Measurements from ENCODE around the gene RHOU. TPM values are rescaled to one million over a fixed set of nuclear protein-coding genes. Genes with fewer than 3 reads are reported as not detected.
A peak's percentile ranks its signal among the peaks of the same experiment; 100 is the strongest.

Gene RHOU
- polyA plus RNA-seq, 4 donors = 17.9 to 43.5 (median 42.1) TPM

DNA sequence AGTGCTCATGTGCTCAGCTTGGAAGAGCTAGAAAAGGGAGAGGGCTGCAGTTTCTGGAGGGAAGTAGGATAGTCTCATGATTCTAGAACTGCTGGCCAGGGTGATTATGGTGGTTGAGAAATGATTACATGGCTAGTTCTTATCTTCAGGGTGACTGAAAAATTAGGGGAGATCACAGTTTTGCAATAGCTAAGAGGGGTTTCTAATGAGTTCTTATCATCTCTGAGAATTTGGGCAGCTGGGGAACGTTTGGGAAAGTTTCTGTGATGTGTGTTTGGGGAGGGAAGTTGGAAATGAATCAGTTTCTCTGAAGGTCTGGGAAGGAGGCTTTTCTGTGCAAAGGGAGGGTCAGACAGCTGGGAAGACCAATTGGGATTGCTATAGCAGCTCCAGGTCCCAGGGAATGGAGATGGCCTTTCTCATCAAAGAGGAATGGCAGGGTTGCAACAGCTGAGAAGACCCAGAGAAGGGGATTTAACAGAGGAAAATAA lies 7.6 kb upstream of the RHOU start:
- H3K36me3 ChIP-seq (ENCODE audit: control insufficient read depth in 3 of 3, insufficient read depth in 2 of 3, low read depth in 1 of 3, low read length in 3 of 3) = no peaks in the 10 kb centered on the region
- no peak overlapping the region for H3K27ac ChIP-seq (ENCODE audit: low read depth in 1 of 3, low read length in 2 of 3)
- H3K4me1 ChIP-seq (ENCODE audit: control insufficient read depth in 3 of 3, insufficient read depth in 2 of 3, low read depth in 1 of 3, low read length in 2 of 3) = no peaks in the 10 kb centered on the region
- H3K27me3 ChIP-seq (ENCODE audit: control insufficient read depth in 3 of 3, insufficient read depth in 3 of 3, low read length in 3 of 3) = no peaks in the 10 kb centered on the region
- H3K9me3 ChIP-seq (ENCODE audit: control insufficient read depth in 2 of 2, insufficient read depth in 1 of 2, low read depth in 1 of 2, low read length in 1 of 2) = no peaks in the 10 kb centered on the region
- FAIRE-seq (no peak), DNase-seq (no peak)
- H3K4me3 ChIP-seq (ENCODE audit: low read depth in 1 of 3, low read length in 3 of 3) = no peak overlapping the region
- WGBS, 3 donors = 24 to 48% (median 32%) methylated on average over 1 of the region's 1 CpG

DNA sequence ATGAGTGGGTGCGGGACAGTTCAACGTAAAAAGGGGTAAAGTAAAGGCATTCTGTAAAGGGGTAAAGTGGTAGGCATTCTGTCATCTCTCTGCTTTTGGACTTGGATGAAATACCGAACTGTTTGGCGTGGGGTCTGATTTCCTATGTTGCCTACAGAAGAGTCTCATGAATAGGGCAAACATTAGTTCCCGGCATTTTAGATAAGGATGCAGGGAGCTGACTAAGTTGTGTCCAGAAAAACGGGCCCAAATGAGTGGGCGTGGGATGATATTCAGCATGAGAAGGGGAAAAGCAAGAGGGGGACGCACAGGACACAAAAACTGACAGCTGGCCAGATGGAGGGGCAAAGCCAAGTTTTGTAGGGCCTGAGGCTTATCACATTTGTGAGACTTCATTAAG lies 2.9 kb upstream of the RHOU start:
- no peak for DNase-seq
- H3K27me3 ChIP-seq (ENCODE audit: control insufficient read depth in 3 of 3, insufficient read depth in 3 of 3, low read length in 3 of 3) = no peaks in the 10 kb centered on the region
- no peak overlapping the region for H3K4me3 ChIP-seq (ENCODE audit: low read depth in 1 of 3, low read length in 3 of 3)
- H3K4me1 ChIP-seq (ENCODE audit: control insufficient read depth in 3 of 3, insufficient read depth in 2 of 3, low read depth in 1 of 3, low read length in 2 of 3) = peaks cover 0 to under 1% (median 0%) of the 10 kb centered on the region in 3 donors
- no peak overlapping the region for H3K27ac ChIP-seq (ENCODE audit: low read depth in 1 of 3, low read length in 2 of 3)
- H3K36me3 ChIP-seq (ENCODE audit: control insufficient read depth in 3 of 3, insufficient read depth in 2 of 3, low read depth in 1 of 3, low read length in 3 of 3) = peaks cover 0 to 2% (median 0%) of the 10 kb centered on the region in 3 donors
- H3K9me3 ChIP-seq (ENCODE audit: control insufficient read depth in 2 of 2, insufficient read depth in 1 of 2, low read depth in 1 of 2, low read length in 1 of 2) = no peaks in the 10 kb centered on the region
- no peak for FAIRE-seq
- 87 to 91% (median 89%) methylated on average over 8 of the region's 8 CpGs for WGBS, 3 donors

DNA sequence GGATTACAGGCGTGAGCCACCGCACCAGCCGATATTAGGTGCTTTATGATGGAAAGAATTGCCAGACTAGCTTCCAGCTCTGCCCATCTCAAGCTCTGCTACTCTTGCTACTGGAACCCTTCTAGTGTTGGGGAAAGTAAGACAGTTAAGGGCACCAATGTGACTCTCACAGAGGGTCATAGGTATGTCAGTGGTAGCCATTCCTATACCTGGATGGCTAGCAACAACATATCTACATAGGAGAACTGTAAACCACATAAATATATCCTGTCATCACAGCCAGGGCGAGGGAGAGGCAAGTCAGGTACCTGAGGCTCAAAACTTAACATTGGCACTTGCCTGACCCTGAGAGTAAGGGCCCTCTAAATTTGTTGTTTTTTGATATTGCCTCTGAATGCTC lies 1.7 kb upstream of the RHOU start:
- no peak overlapping the region for H3K27ac ChIP-seq (ENCODE audit: low read depth in 1 of 3, low read length in 2 of 3)
- H3K9me3 ChIP-seq (ENCODE audit: control insufficient read depth in 2 of 2, insufficient read depth in 1 of 2, low read depth in 1 of 2, low read length in 1 of 2) = no peaks in the 10 kb centered on the region
- H3K27me3 ChIP-seq (ENCODE audit: control insufficient read depth in 3 of 3, insufficient read depth in 3 of 3, low read length in 3 of 3) = no peaks in the 10 kb centered on the region
- WGBS, 3 donors = 91 to 96% (median 96%) methylated on average over 4 of the region's 4 CpGs
- H3K36me3 ChIP-seq (ENCODE audit: control insufficient read depth in 3 of 3, insufficient read depth in 2 of 3, low read depth in 1 of 3, low read length in 3 of 3) = peaks cover 0 to 12% (median 0%) of the 10 kb centered on the region in 3 donors
- FAIRE-seq = no peak
- DNase-seq = no peak
- peaks cover 0 to 12% (median 0%) of the 10 kb centered on the region in 3 donors for H3K4me1 ChIP-seq (ENCODE audit: control insufficient read depth in 3 of 3, insufficient read depth in 2 of 3, low read depth in 1 of 3, low read length in 2 of 3)
- no peak overlapping the region for H3K4me3 ChIP-seq (ENCODE audit: low read depth in 1 of 3, low read length in 3 of 3)

DNA sequence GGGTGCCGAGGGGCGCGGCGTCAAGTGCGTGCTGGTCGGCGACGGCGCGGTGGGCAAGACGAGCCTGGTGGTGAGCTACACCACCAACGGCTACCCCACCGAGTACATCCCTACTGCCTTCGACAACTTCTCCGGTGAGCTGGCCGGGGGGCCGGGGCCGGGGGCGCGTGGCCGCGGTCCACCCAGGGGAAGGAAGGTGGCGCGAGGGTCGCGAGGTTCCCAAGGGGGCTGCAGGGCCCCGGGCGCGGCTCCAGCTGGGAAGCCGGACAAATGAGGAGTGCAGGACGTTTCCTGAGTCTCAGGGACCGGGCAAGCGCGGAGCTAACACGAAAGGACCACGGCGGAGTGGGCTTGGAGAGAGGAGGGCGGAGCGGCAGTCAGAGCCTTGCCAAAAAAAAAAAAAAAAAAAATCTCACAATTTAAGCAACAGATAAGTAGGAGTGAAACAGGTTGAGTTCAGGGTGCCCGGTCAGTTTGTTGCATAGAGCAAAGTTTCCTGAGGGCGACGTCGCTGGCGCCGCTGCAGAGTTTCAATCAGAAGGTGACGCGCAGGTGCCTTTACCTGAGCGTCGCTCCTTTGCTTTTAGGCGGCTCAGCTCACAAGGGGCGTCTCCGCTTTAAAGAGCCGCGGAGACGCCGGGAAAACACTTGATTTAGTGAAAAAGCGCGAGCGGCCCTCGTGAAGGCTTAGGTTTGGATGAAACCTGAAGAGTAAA lies 750 bp downstream of the RHOU start:
- peak; percentile 85 to 86 for DNase-seq

DNA sequence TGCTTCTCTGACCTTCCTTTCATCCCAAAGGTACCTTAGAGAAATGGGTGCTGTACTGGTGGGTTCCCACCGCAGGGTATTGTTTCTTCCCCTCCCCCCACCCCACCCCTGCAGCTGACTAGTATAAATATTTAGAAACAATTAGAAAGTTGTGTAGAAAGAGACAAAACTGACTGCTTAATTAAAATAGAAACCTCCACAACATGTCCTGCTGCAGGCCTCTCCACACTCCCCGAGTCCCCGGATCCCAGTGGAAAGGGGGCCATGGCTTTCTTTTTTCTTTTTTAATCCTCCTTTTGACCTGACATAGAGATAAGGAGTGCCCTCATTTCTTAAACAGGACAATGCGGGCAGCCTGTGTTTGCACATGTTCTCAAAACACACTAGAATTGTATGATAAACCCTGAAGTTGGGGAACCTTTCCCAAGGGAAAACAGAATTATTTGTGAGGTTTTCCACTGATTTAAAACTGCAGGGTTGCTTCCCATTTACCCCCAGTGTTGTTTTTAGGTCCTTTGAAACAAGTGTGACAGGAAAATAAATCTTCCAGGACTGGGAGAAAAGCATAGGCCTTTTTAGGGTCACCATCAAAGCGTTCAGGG lies 1.7 kb downstream of the RHOU start:
- Histone ChIP-seq H3K36me3 (ENCODE audit: control insufficient read depth in 3 of 3, insufficient read depth in 2 of 3, low read depth in 1 of 3, low read length in 3 of 3) (peaks cover 0 to 34% (median 3%) of the 10 kb centered on the region in 3 donors), H3K27me3 (ENCODE audit: control insufficient read depth in 3 of 3, insufficient read depth in 3 of 3, low read length in 3 of 3) (no peaks in the 10 kb centered on the region), H3K9me3 (ENCODE audit: control insufficient read depth in 2 of 2, insufficient read depth in 1 of 2, low read depth in 1 of 2, low read length in 1 of 2) (no peaks in the 10 kb centered on the region), H3K27ac (ENCODE audit: low read depth in 1 of 3, low read length in 2 of 3) (peak overlapping the region; percentile 89 to 97 (median 92)), H3K4me3 (ENCODE audit: low read depth in 1 of 3, low read length in 3 of 3) (peak overlapping the region in 2 of 3 donors; percentile 69 to 76), H3K4me1 (ENCODE audit: control insufficient read depth in 3 of 3, insufficient read depth in 2 of 3, low read depth in 1 of 3, low read length in 2 of 3) (peaks cover 0 to 27% (median 0%) of the 10 kb centered on the region in 3 donors)
- peak; percentile 15 to 50 for DNase-seq
- no peak for FAIRE-seq
- WGBS, 3 donors = 15 to 35% (median 28%) methylated on average over 5 of the region's 5 CpGs

More for the DNA sequence above, 750 bp downstream of the RHOU start:
- Histone ChIP-seq H3K27me3 (ENCODE audit: control insufficient read depth in 3 of 3, insufficient read depth in 3 of 3, low read length in 3 of 3) (no peaks in the 10 kb centered on the region), H3K36me3 (ENCODE audit: control insufficient read depth in 3 of 3, insufficient read depth in 2 of 3, low read depth in 1 of 3, low read length in 3 of 3) (peaks cover 0 to 28% (median 2%) of the 10 kb centered on the region in 3 donors), H3K9me3 (ENCODE audit: control insufficient read depth in 2 of 2, insufficient read depth in 1 of 2, low read depth in 1 of 2, low read length in 1 of 2) (no peaks in the 10 kb centered on the region), H3K4me1 (ENCODE audit: control insufficient read depth in 3 of 3, insufficient read depth in 2 of 3, low read depth in 1 of 3, low read length in 2 of 3) (peaks cover 0 to 27% (median 0%) of the 10 kb centered on the region in 3 donors), H3K4me3 (ENCODE audit: low read depth in 1 of 3, low read length in 3 of 3) (peak overlapping the region; percentile 69 to 79 (median 76)), H3K27ac (ENCODE audit: low read depth in 1 of 3, low read length in 2 of 3) (peak overlapping the region; percentile 89 to 97 (median 92))
- no peak for FAIRE-seq
- WGBS, 3 donors = 1 to 4% (median 2%) methylated on average over 48 to 60 of the region's 60 CpGs

DNA sequence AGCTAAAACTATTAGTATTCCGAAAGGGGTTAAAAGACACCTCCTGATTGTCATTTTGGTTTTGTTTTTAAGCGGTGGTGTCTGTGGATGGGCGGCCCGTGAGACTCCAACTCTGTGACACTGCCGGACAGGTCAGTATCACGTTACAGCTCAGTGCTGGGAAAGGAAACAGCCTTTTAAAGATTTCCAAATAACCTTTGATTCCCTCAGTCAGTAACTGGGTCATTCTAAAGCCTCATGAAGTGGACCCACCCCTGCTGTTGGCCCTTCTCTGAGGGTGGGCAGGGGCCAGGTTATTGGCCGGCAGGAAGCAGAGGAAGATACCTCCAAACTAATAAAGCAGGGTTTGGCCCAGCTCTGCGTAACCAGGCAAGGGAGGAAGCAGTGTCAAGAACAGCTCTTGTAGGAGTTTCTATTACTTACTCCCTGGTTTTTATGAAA lies 2.3 kb downstream of the RHOU start:
- 7 to 35% (median 29%) methylated on average over 8 of the region's 8 CpGs for whole genome bisulfite sequencing, 3 donors
- H3K27ac ChIP-seq (ENCODE audit: low read depth in 1 of 3, low read length in 2 of 3) = peak overlapping the region; percentile 60 to 97 (median 89)
- FAIRE-seq = no peak
- H3K9me3 ChIP-seq (ENCODE audit: control insufficient read depth in 2 of 2, insufficient read depth in 1 of 2, low read depth in 1 of 2, low read length in 1 of 2) = no peaks in the 10 kb centered on the region
- peaks cover 0 to 27% (median 0%) of the 10 kb centered on the region in 3 donors for H3K4me1 ChIP-seq (ENCODE audit: control insufficient read depth in 3 of 3, insufficient read depth in 2 of 3, low read depth in 1 of 3, low read length in 2 of 3)
- H3K4me3 ChIP-seq (ENCODE audit: low read depth in 1 of 3, low read length in 3 of 3) = peak overlapping the region in 2 of 3 donors; percentile 69 to 76
- DNase-seq = peak; percentile 36 to 56
- H3K36me3 ChIP-seq (ENCODE audit: control insufficient read depth in 3 of 3, insufficient read depth in 2 of 3, low read depth in 1 of 3, low read length in 3 of 3) = peaks cover 3 to 39% (median 3%) of the 10 kb centered on the region in 3 donors
- no peaks in the 10 kb centered on the region for H3K27me3 ChIP-seq (ENCODE audit: control insufficient read depth in 3 of 3, insufficient read depth in 3 of 3, low read length in 3 of 3)

DNA sequence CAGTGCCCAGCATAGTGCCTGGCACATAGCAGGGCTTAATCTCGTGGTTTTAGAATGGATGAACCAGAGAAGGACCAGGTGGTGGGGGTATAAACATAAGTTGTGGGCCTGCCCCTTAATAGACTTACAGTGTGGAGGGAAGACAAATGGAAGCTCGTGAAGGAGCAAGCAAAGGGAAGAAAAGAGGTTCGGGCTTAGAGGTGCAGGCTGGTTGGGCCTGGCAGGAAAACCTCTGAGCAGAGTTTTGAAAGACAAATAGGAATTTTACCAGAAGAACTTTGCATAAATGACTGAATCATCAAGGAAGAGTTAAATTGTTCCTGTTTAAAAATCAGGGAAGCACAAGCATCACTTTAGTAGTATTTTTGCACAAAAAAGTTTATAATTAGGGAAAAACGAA lies 4.5 kb downstream of the RHOU start:
- Histone ChIP-seq H3K9me3 (ENCODE audit: control insufficient read depth in 2 of 2, insufficient read depth in 1 of 2, low read depth in 1 of 2, low read length in 1 of 2) (no peaks in the 10 kb centered on the region), H3K4me1 (ENCODE audit: control insufficient read depth in 3 of 3, insufficient read depth in 2 of 3, low read depth in 1 of 3, low read length in 2 of 3) (peaks cover 0 to 27% (median 0%) of the 10 kb centered on the region in 3 donors), H3K27ac (ENCODE audit: low read depth in 1 of 3, low read length in 2 of 3) (peak overlapping the region in 1 of 3 donors; percentile 15), H3K36me3 (ENCODE audit: control insufficient read depth in 3 of 3, insufficient read depth in 2 of 3, low read depth in 1 of 3, low read length in 3 of 3) (peaks cover 3 to 51% (median 5%) of the 10 kb centered on the region in 3 donors), H3K4me3 (ENCODE audit: low read depth in 1 of 3, low read length in 3 of 3) (no peak overlapping the region), H3K27me3 (ENCODE audit: control insufficient read depth in 3 of 3, insufficient read depth in 3 of 3, low read length in 3 of 3) (no peaks in the 10 kb centered on the region)
- DNase-seq (no peak), FAIRE-seq (no peak)
- WGBS, 3 donors = 70 to 75% (median 73%) methylated on average over 4 of the region's 4 CpGs

DNA sequence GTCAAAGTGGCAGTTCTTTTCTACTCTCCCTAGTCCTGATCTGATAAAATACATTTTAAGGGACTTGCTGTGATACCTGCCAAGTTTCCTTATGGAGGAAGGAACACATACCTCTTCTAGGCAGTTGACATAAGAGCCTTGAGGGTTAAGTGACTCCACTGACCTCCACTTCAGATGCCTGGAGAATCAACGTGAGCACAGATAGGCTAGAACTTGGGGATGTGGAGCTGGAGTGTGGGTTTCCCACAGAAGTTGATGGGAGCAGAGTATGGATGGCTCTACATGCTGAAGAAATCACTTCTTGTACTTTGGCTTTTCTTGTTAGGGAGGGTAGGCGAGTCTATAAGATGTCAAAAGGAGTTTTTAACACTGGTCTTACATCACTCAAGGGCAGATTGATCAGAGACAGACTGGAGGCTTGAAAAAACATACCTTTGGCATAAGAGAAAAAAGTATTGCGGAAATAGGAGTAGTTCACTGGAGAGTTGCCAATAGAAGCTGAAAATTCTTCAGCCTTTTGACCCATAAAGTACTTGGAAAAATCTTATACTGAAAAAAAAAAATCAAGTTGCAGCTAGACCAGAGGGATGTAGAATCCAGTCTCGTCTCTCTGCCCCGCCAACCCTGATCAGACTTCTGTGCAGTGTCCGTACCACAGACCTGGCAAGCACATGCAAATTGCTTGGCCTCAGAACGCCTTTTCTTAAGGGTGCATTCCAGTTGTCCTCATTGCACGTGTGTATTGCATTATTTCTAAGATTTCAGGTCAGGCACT lies 5.5 kb downstream of the RHOU start:
- Histone ChIP-seq H3K27me3 (ENCODE audit: control insufficient read depth in 3 of 3, insufficient read depth in 3 of 3, low read length in 3 of 3) (no peaks in the 10 kb centered on the region), H3K27ac (ENCODE audit: low read depth in 1 of 3, low read length in 2 of 3) (no peak overlapping the region), H3K4me3 (ENCODE audit: low read depth in 1 of 3, low read length in 3 of 3) (no peak overlapping the region), H3K4me1 (ENCODE audit: control insufficient read depth in 3 of 3, insufficient read depth in 2 of 3, low read depth in 1 of 3, low read length in 2 of 3) (peaks cover 0 to 27% (median 1%) of the 10 kb centered on the region in 3 donors), H3K36me3 (ENCODE audit: control insufficient read depth in 3 of 3, insufficient read depth in 2 of 3, low read depth in 1 of 3, low read length in 3 of 3) (peaks cover 3 to 58% (median 9%) of the 10 kb centered on the region in 3 donors), H3K9me3 (ENCODE audit: control insufficient read depth in 2 of 2, insufficient read depth in 1 of 2, low read depth in 1 of 2, low read length in 1 of 2) (no peaks in the 10 kb centered on the region)
- DNase-seq (no peak), FAIRE-seq (no peak)
- 66 to 76% (median 71%) methylated on average over 8 of the region's 8 CpGs for WGBS, 3 donors

All from small intestine (tissue), 7 donors.